Tongue (tissue), 2 donors: ENCODE data around the gene H1-8. TPM values are rescaled to one million over a fixed set of nuclear protein-coding genes. Genes with fewer than 3 reads are reported as not detected.
A peak's percentile ranks its signal among the peaks of the same experiment; 100 is the strongest.
"Not testable (repeated sequence)": the region's sequence is repeated elsewhere in the genome, so short reads cannot be mapped to it uniquely, and the experiment has no call there.

Experiments used
- DNase-seq: peaks from one replicate; pipeline ENCODE4 v3.0.0-alpha.2; 2015
- total RNA-seq: library from RNA; depleted of rRNA; stranded (reverse); fragments of >200 nt; gene quantifications from one replicate; pipeline ENCODE4 v1.2.3, GENCODE V29; 2014

The H1-8 gene
- total RNA-seq, 1 donor from 2014 or later, result not detected

DNA sequence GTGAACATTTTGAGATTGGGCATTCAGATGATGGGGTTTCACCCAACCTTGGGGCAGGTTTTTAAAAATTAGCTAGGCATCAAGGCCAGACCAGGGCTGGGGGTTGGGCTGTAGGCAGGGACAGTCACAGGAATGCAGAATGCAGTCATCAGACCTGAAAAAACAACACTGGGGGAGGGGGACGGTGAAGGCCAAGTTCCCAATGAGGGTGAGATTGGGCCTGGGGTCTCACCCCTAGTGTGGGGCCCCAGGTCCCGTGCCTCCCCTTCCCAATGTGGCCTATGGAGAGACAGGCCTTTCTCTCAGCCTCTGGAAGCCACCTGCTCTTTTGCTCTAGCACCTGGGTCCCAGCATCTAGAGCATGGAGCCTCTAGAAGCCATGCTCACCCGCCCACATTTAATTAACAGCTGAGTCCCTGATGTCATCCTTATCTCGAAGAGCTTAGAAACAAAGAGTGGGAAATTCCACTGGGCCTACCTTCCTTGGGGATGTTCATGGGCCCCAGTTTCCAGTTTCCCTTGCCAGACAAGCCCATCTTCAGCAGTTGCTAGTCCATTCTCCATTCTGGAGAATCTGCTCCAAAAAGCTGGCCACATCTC, 8.4 kb upstream of the H1-8 start:
- DNase-seq, result no peak

DNA sequence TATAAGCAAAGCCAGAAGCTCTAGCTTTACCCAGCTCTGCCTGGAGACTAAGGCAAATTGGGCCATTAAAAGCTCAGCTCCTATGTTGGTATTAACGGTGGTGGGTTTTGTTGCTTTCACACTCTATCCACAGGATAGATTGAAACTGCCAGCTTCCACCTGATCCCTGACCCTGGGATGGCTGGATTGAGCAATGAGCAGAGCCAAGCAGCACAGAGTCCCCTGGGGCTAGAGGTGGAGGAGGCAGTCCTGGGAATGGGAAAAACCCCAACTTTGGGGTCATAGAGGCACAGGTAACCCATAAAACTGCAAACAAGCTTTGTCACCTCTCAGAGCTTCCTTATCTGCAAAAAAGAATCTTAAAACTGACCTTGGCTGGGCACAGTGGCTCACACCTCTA, 7.9 kb upstream of the H1-8 start:
- DNase-seq, result no peak

DNA sequence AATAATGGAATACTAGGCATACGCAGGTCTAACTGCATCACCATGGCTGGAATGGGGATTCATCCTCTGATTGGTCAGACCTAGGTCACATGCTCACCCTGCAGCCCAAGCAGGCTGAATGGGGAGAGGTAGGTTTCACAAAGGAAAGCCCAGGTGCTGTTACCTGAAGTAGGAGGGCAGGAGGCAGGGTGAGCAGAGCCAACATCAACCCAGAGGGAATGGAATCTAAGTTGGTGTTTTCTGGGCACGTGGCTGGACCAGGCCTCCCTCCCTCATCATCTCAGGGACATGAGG, 6.7 kb upstream of the H1-8 start:
- no peak for DNase-seq

DNA sequence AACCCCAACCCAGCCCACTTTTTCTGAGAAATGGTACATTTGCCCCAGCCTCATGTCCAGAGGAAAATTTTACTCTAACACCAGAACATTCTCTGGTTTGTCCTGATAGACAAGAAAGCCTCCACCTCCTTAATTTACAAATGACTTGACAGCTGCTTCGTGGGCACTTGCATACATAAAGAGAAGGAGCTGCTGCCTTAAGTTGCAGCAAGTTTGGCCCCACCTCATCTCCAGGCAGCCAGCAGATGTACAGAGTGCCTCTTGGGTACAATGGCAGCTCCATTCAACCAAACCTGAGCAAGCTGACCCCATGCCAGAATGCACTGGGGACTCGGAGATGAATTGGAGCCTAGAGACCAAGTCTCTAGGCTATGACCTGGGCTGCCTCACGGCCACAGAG, 6.2 kb upstream of the H1-8 start:
- no peak for DNase-seq

DNA sequence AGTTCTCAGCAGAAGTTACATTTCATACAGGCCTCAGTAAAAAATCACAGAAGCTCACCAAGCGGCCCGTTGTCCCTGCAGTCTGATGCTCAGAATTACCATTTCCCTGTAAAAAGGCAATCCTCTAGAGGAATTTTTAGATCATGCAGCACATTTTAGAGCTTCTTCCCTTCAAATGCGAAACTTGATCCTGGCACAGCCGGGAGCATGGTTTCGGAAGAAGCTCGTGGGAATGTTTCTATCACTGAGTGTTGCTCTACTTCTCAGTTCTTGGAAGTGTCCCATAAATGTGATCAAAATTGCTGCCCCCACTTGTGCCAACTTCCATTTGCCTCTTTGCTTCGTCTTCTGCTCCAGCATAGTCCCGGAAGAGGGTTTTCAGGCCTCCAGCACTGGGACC, 3.8 kb upstream of the H1-8 start:
- peak; percentile 29 for DNase-seq

DNA sequence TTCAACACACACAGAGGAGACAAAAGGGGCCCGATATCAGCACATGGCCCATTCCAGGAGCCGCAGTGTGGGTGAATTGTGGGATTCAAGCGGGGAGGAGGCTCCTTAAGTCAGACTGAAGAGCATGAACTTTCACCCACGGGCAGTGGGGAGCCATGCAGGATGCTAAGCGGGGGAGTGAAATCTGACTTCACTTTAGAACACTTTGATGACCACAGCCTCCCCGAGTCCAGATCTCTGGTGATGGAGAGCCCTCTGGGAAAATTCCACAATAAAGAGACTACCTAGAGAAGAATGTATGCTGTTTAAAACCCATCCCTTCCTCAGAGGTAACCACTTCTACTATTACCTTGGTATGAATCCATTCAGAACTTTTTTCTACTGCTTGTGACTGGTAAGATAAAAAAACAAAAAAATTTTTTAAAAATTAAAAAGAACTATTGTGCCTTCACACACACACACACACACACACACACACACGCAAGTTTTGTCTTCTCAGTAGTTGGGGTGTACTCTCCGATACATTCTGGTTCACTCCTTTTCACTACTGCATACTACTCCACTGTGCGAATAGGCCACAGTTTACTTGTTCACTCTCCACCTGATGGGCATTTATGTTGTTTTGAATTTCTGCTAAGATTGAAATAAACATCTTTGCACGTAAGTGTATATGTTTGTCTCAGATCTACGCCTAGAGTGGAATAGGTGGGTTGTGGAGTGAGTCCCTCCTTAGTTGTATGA, 2.0 kb upstream of the H1-8 start:
- no peak for DNase-seq

DNA sequence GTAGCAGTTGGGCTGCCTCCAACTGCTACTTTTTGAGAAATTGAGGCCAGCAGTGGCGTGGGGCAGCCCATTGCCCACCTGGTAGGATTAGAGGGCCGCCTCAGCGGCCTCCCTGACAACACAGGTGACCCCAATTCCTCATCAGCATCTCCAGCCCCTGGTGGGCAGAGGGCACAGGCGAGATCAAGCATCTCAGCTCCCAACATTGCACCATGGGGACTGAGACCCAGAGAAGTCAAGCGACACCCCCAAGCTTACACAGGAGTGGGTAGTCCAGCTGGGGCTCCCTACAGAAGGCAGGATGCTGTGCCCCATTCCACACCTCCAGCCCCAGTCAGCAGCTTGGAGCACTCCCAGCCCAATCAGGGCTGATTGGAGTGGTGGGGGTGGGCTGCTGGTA, 228 bp upstream of the H1-8 start:
- no peak for DNase-seq

DNA sequence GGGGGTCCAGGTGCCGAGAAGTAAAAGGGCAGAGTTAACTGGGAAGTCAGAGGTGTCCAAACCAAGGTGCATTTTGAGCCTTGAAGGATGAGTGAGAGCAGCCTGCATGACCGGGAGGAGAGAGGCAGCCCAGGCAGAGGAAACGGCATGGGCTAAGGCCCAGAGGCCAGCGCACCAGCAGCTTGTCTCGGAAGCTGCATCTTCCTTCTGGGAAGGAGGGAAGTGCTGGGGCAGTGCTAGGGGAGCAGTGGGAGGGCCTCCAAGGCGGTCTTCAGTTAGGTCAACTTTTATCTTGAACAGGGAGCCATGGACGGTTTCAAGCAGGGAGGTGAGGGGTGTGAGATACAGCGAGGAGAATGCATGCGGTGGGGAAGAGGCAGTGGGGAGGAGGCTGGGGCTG, 1.0 kb downstream of the H1-8 start:
- no peak for DNase-seq

DNA sequence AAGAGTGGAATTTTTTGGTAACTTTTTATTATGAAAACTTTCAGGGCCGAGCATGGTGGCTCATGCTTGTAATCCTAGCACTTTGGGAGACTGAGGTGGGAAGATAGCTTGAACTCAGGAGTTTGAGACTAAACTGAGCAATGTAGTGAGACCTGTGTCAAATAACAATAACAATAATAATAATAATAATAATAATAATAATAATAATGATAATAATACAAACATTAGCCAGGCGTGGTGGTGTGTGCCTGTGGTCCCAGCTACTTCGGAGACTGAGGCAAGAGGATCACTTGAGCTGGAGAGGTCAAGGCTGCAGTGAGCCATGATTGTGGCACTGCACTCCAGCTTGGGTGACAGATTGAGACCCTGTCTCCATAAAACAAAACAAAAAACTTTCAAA, 3.0 kb downstream of the H1-8 start:
- not testable (repeated sequence) for DNase-seq

DNA sequence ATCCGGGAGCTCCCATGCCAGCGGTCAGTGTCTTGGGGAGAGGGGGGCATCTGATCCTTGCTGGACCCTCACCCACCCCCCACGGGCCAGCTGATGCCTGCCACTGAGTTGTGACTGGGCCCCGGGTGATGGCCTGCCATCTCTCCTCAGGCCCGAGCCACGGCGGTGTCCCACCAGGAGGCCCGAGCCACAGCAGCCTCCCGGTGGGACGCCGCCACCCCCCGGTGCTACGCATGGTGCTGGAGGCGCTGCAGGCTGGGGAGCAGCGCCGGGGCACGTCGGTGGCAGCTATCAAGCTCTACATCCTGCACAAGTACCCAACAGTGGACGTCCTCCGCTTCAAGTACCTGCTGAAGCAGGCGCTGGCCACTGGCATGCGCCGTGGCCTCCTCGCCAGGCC, 4.3 kb downstream of the H1-8 start:
- no peak for DNase-seq

DNA sequence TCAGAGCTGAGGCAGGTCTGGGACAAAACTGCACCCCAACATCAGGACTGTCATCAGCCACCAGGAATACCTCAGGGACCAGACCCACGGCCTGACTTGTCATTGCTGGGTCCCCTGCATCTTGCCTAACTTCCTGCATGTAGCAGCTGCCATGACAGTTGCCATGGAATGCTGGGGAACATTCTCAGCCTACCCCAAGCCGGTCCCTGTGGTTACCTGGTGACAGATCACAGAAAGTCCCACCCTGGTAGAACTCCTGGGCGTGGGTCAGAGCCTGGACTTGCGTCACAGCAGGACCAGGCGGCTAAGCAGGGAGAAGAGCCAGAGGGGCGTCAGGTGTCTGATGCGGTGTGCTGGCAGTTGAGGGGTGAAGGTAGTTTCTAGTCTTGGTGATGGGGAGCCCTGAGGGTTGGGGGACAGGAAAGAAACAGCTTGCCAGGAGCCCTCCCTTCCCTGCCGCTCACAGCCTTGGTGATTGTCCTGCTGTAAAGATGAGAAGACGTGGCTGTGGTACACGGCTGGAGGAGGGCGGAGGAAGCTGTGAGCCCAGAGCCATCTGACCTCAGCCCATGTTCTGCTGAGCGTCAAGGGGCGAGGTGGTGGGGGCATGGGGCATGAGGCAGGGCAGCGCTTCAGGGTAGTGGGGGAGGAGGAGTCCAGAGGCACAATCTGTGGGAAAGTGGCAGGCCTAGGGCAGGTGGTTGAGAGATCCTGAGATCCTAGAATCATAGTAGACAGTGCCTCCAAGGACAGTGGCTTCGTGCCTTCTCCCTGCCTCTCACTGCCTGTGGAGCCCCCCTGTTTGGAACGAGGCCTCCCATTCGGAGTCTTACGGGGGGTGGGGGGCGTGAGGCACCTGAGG, 5.4 kb downstream of the H1-8 start:
- no peak for DNase-seq

DNA sequence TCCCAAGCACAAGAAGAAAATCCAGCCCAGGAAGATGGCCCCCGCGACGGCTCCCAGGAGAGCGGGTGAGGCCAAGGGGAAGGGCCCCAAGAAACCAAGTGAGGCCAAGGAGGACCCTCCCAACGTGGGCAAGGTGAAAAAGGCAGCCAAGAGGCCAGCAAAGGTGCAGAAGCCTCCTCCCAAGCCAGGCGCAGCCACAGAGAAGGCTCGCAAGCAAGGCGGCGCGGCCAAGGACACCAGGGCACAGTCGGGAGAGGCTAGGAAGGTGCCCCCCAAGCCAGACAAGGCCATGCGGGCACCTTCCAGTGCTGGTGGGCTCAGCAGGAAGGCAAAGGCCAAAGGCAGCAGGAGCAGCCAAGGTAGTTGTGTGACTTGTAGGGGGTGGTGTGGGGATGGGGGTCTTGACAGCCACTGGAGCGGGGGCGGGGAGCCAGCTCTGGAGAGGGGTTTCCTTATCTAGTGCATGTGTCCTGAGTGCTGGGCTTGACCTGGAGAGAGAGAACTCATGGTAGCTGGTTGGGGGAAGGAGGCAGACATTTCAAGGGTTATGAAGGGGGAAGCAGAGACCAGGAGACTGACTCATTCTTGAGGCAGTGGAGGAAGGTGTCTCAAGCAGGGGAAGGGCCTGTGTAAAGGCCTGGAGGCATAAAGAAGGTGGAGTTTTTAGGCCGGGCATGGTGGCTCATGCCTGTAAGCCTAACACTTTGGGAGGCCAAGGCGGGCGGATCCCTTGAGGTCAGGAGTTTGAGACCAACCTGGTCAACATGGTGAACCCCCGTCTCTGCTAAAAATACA, 6.2 kb downstream of the H1-8 start:
- DNase-seq, result no peak

DNA sequence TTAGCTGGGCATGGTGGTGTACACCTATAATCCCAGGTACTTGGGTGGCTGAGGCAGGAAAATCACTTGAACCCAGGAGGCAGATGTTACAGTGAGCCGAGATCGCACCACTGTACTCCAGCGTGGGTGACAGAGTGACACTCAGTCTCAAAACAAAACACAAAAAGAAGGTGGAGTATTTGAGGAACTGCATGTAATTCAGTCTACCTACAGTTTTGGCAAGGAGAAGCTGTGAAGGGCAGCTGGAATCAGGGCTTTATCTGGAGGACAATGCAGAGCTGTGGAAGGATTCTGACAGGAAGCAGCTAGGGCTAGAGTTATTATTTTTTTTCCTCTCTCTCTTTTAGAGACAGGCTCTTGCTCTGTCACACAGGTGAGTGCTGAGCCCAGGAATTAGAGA, 6.8 kb downstream of the H1-8 start:
- no peak for DNase-seq

DNA sequence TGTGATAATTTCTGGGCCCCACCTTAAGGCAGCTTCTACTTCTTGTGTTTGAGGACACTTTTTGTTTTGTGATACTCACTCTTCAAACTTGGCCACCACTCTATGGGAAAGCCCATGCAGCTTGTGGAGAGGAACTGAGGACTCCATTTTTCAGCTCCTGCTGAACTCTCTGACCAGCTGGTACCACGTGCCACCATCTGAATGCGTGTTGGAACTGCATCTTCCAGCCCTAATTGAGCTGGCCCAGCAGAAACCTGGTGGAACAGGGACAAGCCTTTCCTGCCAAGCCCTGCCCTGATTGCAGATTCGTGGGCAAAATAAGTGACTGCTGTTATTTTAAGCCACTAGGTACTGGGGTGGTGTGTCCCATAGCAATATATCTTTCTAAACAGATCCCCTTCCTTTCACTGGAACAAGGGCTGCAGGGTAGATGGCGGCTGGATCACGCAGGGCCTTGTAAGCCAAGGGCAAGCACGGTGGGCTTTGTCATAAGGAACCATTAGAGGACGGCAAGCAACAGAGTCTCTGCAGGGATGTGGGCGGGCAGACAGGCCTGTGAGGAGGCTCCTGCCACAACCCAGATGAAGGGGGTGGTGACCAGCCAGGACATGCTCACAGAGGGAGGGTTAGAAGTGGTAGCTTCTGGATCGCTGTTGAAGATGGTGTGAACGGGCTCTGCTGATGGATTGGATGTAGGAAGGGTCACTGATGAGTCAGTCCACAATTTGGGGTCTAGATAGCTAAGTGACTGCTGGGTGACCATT, 9.5 kb downstream of the H1-8 start:
- DNase-seq, result peak; percentile 46

DNA sequence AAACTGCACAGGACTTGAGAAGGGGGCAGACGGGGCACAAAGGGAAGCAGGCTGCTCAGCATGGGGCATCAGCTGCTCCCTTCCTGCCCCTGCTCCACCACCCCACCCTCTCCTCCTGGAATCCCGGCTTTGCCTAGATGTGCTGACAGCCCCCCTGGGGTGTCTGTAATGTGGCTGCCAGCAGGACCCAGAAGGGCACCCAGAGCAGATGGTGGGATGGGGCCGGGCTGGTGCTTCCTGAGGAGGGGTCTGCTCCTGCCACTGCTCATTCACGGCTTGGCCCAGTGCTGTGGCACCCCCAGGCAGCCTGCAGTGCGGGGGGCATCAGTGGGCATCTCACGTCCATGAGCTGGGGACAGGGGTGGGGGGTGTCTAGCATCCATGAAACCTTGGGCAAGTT, 10.2 kb downstream of the H1-8 start:
- DNase-seq, result no peak

DNA sequence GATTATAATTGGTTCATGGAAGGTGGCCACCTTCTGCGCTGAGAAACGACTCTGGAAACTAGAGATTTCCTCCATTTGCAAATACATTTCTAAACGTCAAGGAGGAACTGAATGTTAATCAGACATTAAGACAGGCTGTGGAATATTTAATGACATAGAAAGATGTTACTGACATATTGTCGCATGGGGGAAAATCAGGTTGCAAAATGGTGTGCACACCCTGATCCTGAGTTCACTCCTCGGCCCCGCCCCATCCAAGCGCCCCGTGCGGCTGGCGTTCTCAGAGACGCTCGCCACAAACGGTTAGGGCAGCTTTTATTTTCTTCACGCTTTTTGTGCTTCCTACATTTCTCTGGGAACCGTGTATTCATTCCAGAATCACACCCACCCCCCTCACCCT, 10.7 kb downstream of the H1-8 start:
- DNase-seq, result no peak

DNA sequence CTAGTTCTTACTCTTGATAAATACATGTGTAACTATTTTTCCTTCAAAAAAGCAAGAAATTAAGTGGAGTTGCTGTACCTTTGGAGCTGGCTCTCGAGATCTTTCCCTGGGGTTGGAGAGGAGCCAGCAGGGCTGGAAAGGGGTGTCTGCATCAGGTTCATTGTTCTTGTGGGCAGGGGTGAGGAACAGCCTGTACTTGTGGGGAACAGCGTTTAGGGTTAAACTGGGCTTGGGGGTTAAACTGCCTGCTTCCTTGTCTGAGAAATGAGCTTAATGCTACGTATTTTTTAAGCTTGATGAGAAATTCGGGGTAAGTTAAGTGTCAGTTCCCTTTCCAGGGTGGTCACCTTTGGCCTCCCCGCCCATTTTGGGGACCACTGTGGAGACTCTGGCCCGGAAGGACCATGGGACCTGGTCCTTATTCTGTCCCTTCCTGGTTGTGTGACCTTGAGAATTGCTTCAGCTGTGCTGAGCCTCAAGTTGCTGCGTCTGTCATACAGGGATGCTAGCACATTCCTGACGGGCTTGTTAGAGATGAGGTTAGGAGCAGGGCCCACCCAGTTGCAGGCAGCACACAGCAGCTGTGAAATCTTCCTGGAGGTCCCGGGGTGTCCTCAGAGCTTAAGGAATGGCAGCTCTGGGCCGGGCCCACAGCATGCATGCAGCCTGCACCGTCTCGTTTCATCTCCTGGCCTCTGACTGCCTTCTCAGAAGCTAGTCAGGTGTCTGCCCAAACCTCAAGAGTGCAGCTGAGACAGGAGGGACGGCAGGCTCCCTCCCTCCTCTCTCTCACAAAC, 11.6 kb downstream of the H1-8 start:
- DNase-seq, result peak; percentile 74

DNA sequence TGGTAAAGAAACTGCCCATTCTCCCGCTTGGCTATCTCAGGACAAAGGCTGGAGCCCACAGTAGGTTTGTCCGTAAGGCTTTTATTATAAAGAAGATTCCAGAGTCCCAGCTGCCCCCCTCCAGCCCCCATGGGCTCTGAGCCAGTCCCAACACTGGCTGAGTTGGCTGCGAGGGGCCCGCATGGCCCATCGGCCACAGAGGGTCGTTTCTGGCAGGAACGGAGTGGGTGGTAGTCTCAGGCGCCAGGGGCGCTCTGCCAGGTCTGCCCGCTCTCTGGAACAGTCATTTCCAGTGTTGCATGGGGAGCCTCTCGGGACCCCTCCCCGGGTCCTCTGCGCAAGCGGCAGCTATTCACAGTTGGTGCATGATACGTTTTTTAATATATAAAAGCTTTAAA, 12.2 kb downstream of the H1-8 start:
- DNase-seq, result peak; percentile 59

DNA sequence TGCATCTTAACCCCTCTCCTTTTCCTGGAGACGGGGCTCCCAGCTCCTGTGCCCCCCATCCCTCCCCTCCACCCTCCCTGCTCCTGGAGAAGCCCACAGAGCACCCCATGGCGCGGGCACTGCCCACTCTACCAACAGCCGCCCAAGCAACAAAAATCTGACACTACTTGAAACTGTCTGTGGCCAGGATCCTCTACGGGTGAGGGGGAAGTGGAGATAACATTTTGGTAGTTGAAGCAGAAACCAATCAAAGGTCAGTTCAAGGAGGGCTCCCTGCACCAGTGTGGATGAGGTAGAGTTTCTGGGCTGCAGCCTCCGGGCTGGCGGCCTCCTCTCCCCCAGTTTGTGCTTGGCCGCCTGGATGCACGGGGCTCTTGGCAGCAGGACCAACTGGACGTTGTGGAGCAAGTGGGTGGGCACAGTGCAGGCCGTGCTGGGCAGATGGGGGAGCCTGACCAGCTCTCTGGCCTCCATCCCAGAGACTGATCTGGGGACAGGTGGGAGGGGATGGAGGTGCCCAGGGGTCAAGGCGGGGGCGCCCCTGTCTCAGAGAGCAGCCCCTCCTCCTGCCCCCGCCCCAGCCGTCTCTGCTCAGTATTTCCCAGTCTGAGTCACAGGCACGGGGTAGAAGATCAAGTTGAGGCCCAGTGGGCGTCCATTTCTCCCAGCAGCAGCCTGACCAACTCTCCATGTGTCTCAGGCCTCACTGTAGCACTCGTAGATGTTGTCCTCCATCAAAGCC, 12.8 kb downstream of the H1-8 start:
- no peak for DNase-seq

DNA sequence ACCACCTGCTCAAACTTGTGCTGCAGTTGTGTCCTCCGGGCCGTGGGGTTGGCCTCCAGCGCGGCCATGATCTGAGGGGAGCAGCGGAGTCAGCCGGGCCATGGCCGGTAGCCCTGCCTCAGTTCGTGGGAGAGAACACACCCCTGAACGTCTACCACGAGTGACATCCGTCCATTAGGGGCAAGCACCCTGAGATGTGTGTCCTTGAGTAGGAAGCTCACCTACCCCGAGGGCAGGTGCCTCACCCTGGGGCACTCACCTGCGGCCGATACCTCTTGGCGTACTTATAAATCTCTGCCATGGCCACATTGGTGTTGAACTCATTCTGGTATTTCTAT, 13.4 kb downstream of the H1-8 start:
- DNase-seq, result no peak
